Effector memory CD4-positive, alpha-beta T cell (primary cell): Measurements from ENCODE around the gene MEIKIN.

Experiments used
- DNase-seq, 3 donors: peaks; one replicate each; pipeline ENCODE4 v3.0.0-alpha.2; 2020
- H3K27ac ChIP-seq: 2 replicates; pipeline ENCODE4 v1.7.0; 2013; ENCODE audit warnings: mild to moderate bottlenecking, low read length, moderate library complexity; ENCODE audit not compliant: insufficient read depth, poor library complexity, severe bottlenecking
- H3K27me3 ChIP-seq: replicated peaks from 2 replicates; pipeline ENCODE4 v1.7.0; 2013; ENCODE audit warnings: mild to moderate bottlenecking, low read length; ENCODE audit not compliant: insufficient read depth, control insufficient read depth, poor library complexity, severe bottlenecking
- H3K36me3 ChIP-seq: 2 replicates; pipeline ENCODE4 v1.7.0; 2013; ENCODE audit warnings: mild to moderate bottlenecking, low read length, moderate library complexity; ENCODE audit not compliant: control insufficient read depth, insufficient read depth
- H3K4me1 ChIP-seq: 2 replicates; pipeline ENCODE4 v1.7.0; 2013; ENCODE audit warnings: low read length, mild to moderate bottlenecking; ENCODE audit not compliant: control insufficient read depth, insufficient read depth, poor library complexity, severe bottlenecking
- H3K4me3 ChIP-seq: 2 replicates; pipeline ENCODE4 v1.7.0; 2013; ENCODE audit warnings: low read length, low read depth, mild to moderate bottlenecking; ENCODE audit not compliant: insufficient read depth, poor library complexity, severe bottlenecking
- H3K9me3 ChIP-seq: 2 replicates; pipeline ENCODE4 v1.7.0; 2013; ENCODE audit warnings: mild to moderate bottlenecking, low read length, moderate library complexity; ENCODE audit not compliant: control insufficient read depth

Gene MEIKIN

GRCh38 chr5:131765261-131765660, 180.2 kb downstream of the MEIKIN start:
- Histone ChIP-seq H3K27ac (no peak overlapping the region), H3K4me3 (no peak overlapping the region), H3K4me1 (no peaks in the 10 kb centered on the region), H3K27me3 (no peaks in the 10 kb centered on the region), H3K9me3 (no peaks in the 10 kb centered on the region), H3K36me3 (no peaks in the 10 kb centered on the region)
- DNase-seq, result no peak

- H3K4me3 ChIP-seq, result no peak overlapping the region
- no peaks in the 10 kb centered on the region for H3K27me3 ChIP-seq
- H3K36me3 ChIP-seq, result no peaks in the 10 kb centered on the region
- no peaks in the 10 kb centered on the region for H3K4me1 ChIP-seq
- H3K27ac ChIP-seq, result no peak overlapping the region
- no peak for DNase-seq
- H3K9me3 ChIP-seq, result no peaks in the 10 kb centered on the region
Observed at GRCh38 chr5:131763968-131764367, 181.5 kb downstream of the MEIKIN start.

- H3K27ac ChIP-seq, result no peak overlapping the region
Observed at GRCh38 chr5:131760793-131761192, 184.7 kb downstream of the MEIKIN start.

DNA sequence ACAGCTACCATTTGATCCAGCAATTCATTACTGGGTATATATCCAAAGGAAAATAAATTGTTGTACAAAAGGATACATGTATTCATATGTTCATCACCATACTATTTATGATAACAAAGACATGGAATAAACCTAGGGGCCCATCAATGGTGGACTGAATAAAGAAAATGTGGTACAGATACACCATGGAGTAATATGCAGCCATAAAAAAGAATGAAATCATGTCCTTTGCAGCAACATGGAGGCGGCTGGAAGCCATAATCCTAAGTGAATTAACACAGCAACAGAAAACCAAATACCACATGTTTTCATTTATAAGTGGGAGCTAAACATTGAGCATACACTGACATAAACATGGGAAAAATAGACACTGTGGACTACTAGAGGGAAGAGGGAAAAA, 185.8 kb downstream of the MEIKIN start:
- Histone ChIP-seq H3K9me3 (no peaks in the 10 kb centered on the region), H3K4me1 (peaks cover 8% of the 10 kb centered on the region), H3K36me3 (no peaks in the 10 kb centered on the region), H3K27ac (no peak overlapping the region), H3K27me3 (no peaks in the 10 kb centered on the region), H3K4me3 (no peak overlapping the region)
- no peak for DNase-seq

More at GRCh38 chr5:131760793-131761192, 184.7 kb downstream of the MEIKIN start:
- Histone ChIP-seq H3K4me3 (no peak overlapping the region), H3K36me3 (no peaks in the 10 kb centered on the region), H3K27me3 (no peaks in the 10 kb centered on the region), H3K4me1 (peaks cover 8% of the 10 kb centered on the region), H3K9me3 (no peaks in the 10 kb centered on the region)
- no peak for DNase-seq

GRCh38 chr5:131758520-131758900, 187.0 kb downstream of the MEIKIN start:
- Histone ChIP-seq H3K36me3 (no peaks in the 10 kb centered on the region), H3K27ac (no peak overlapping the region), H3K9me3 (no peaks in the 10 kb centered on the region), H3K4me3 (no peak overlapping the region), H3K27me3 (no peaks in the 10 kb centered on the region), H3K4me1 (peaks cover 8% of the 10 kb centered on the region)
- DNase-seq, result no peak

DNA sequence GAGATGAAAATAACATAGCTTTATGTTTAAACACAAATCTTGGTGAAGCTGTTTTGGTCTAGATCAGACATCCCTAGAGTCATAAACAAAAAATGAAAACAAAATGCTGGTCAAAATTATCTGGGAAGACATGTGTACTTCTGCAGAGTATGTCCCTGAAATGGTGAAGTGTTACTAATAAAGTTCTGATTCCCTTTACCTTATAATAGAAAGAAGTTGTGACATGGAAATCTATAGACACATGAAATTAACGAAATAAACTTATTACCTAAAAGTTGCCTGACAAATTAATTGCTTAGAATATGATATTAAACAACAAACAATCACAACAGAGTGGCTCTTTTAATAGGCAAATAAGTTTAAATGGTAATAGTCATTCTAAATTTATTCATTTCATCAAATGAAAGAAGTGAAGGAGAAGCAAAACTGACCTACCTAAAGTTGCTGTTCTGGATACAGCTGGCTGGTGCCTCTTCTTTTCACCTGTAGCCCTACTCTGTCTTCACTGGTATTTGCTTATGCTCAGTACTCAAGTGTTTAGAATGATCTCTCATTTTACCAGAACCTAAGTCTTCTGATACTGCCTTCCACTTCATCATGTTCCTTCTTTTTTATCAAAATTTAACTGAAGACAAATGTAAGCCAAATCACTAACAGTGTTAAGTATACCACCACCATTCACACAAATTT, 187.5 kb downstream of the MEIKIN start:
- no peak overlapping the region for H3K27ac ChIP-seq
- DNase-seq, result no peak
- H3K27me3 ChIP-seq, result no peaks in the 10 kb centered on the region
- H3K4me1 ChIP-seq, result peaks cover 8% of the 10 kb centered on the region
- no peaks in the 10 kb centered on the region for H3K36me3 ChIP-seq
- no peaks in the 10 kb centered on the region for H3K9me3 ChIP-seq
- H3K4me3 ChIP-seq, result no peak overlapping the region
